Stimulated activated naive CD4-positive, alpha-beta T cell (primary cell): Measurements from ENCODE around the gene ZBTB34.

ENCODE experiments used
- DNase-seq, 6 experiments: peaks; one replicate each; lab custom pipeline; 2025; lab: John Stamatoyannopoulos, UW

The ZBTB34 gene

GRCh38 chr9:126842977-126843799 is 17.3 kb upstream of the ZBTB34 start:
- DNase-seq: no peak

GRCh38 chr9:126844085-126844484 is 16.4 kb upstream of the ZBTB34 start:
- no peak for DNase-seq

GRCh38 chr9:126847051-126847450 is 13.4 kb upstream of the ZBTB34 start:
- DNase-seq: no peak

GRCh38 chr9:126849591-126850225 is 10.7 kb upstream of the ZBTB34 start:
- no peak for DNase-seq

- DNase-seq: no peak
Measured at GRCh38 chr9:126851286-126851880, 9.1 kb upstream of the ZBTB34 start.

- DNase-seq: no peak
Measured at GRCh38 chr9:126852086-126852688, 8.3 kb upstream of the ZBTB34 start.

GRCh38 chr9:126853667-126854066 is 6.8 kb upstream of the ZBTB34 start:
- no peak for DNase-seq

- no peak for DNase-seq
Measured at GRCh38 chr9:126854734-126855133, 5.7 kb upstream of the ZBTB34 start.

- DNase-seq: no peak
Measured at GRCh38 chr9:126856326-126856877, 4.0 kb upstream of the ZBTB34 start.

GRCh38 chr9:126857261-126857960 is 3.0 kb upstream of the ZBTB34 start:
- no peak for DNase-seq

GRCh38 chr9:126859111-126859510 is 1.3 kb upstream of the ZBTB34 start:
- DNase-seq: no peak

- DNase-seq: peak in 3 of 6 experiments; percentile 6 to 17 (median 16)
Measured at GRCh38 chr9:126860757-126861466, 473 bp downstream of the ZBTB34 start.

GRCh38 chr9:126861707-126862103 is 1.3 kb downstream of the ZBTB34 start:
- DNase-seq: peak in 3 of 6 experiments; percentile 11 to 16 (median 12)

GRCh38 chr9:126862104-126862761 is 1.8 kb downstream of the ZBTB34 start:
- DNase-seq: peak in 1 of 6 experiments; percentile 14

- no peak for DNase-seq
Measured at GRCh38 chr9:126864771-126865170, 4.3 kb downstream of the ZBTB34 start.

GRCh38 chr9:126869368-126869767 is 8.9 kb downstream of the ZBTB34 start:
- no peak for DNase-seq

- DNase-seq: no peak
Measured at GRCh38 chr9:126872516-126872915, 12.1 kb downstream of the ZBTB34 start.

GRCh38 chr9:126874546-126875314 is 14.3 kb downstream of the ZBTB34 start:
- no peak for DNase-seq

- no peak for DNase-seq
Measured at GRCh38 chr9:126875756-126876510, 15.5 kb downstream of the ZBTB34 start.
